Skin epidermis (tissue), 12 donors: ENCODE results near the gene SEC14L5.
A peak's percentile ranks its signal among the peaks of the same experiment; 100 is the strongest.
"Not testable (repeated sequence)": the region's sequence is repeated elsewhere in the genome, so short reads cannot be mapped to it uniquely, and the experiment has no call there.

Source experiments
- H3K27ac ChIP-seq, 21 experiments: fragments of 200-600 bp; sonication (generic) in 11 of 21; one replicate each; pipeline ENCODE4 v1.5.0; 2020; ENCODE audit warnings: mild to moderate bottlenecking in 3 of 21, inconsistent platforms in 2 of 21, moderate library complexity in 2 of 21
- H3K4me3 ChIP-seq, 7 experiments: fragments of 200-600 bp; sonication (generic) in 2 of 7; one replicate each; pipeline ENCODE4 v1.5.0; 2020; ENCODE audit warnings: inconsistent platforms in 2 of 7, mild to moderate bottlenecking in 2 of 7, moderate library complexity in 1 of 7

Gene SEC14L5

DNA sequence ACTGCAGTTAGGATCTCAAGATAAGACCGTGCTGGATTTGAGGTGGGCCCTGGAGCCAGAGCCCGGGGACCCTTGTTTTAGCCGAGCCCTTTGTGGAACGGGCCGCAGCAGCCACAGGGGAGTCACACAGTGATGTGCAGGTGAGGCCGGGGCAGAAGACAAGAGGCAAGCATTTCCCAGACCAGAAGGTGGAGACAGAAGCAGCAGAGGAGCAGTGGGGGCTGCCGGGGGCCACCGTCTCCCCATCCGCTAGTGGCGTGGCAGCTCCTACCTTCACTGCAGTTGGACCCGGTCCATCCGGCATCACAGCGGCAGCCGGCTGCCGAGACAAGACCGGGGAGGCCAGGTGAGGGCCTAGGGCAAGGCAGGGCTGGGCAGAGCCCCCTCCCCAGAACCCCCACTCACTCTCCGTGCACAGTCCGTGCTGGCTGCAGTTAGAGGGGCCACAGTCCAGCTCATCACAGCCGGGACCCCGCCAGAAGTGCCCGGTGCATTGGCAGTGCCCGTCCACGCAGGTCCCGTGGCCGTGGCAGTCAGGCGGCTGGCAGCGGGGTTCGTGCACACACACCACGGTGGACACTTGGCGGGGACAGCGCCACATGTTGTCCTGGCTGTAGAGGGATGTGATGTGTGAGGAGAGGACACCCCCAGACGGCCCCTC lies 69.6 kb downstream of the SEC14L5 start:
- Histone ChIP-seq H3K27ac (no peak overlapping the region), H3K4me3 (no peak overlapping the region)

DNA sequence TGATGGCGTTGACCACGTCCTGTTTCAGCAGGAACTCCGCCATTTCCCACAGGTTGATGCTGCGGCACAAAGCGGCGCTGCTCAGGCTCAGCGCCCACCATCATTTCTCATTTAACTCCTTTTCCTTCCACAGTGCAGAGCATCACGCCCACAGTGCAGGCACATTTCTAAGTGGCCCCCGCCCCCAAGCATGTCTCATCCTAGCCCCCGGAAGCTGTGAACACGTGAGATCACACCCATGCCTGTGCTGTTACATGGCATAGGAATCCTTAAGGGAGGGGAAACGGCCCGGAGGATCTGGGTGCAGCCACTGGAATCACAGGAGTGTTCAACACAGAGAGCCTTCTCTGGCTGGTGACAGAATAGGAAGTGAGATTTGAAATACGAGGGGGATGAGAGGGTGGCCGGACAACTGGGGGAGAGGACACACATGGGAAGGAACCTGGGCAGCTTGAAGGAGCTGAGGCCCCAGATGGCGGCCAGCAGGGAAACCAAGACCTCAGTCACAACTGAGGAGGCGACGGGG lies 70.9 kb downstream of the SEC14L5 start:
- H3K27ac ChIP-seq, result no peak overlapping the region

DNA sequence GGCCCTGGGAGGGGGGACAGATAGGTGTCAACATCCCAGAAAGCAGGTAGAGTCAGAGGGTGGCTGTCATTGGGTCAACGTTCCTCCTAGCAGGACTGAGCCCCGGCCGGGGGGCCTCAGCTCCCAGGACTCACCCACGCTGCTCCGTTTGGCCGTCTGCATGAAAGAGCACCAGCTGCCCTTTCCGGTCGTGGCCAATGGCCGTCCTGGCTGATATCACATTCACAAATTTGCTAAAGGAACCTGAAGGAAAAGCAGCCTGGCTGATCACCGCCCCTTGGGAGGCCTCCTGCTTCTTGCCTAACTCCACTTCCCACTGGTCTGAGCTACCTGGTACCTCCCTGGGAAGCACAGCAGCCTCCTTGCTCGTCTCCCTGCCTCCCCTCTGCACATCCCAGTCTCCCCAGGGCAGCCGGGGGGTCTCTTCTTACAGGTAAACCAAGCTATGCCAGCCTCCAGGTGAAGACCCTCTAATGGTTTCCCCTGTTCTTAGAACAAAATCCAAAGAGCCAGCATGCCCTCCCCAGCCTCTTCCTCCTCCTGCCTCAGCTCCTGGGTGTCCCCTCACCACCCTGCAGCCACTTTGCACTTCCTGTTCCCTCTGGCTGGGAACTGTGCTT lies 72.2 kb downstream of the SEC14L5 start:
- no peak overlapping the region for H3K27ac ChIP-seq
- no peak overlapping the region for H3K4me3 ChIP-seq

More for the DNA sequence above, 70.9 kb downstream of the SEC14L5 start:
- H3K4me3 ChIP-seq, result no peak overlapping the region

DNA sequence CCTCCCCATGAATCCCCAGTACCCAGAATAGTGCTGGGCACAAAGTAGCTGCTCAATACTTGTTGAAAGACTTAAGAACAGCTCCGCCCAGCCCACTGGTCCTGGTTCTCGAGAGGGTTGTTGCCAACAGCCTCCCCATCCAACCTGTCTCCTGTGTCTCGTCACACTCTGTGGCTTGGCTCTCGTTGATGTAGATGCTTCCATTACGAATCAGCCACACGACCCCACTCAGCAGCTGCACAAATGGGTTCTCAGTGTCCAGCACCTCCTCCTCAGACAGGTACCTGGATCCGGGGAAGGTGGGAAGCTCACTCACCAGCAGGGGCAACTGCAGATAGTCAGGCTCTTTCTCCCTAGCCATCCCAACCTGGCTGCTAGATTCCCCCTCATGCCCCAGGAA lies 73.5 kb downstream of the SEC14L5 start:
- no peak overlapping the region for H3K4me3 ChIP-seq
- H3K27ac ChIP-seq, result no peak overlapping the region

DNA sequence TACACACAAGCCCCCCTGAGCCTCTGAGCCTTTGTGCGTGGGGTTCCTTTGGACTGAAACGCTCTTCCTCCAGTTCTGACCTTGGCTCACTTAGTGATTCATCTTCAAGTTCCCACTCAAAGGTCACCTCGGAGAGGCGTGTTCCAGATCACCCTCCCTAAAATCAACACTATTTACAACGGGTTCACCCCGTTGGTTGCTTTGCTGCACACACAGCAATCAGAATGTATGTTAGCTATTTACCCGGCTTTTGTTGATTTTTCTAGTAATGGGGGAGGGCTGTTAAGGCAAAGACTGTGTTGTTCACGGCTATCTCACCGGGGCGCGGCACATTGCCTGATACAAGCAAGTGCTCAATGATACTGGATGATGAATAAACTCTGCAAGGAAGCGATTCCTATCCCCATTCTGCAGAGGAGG lies 74.6 kb downstream of the SEC14L5 start:
- H3K27ac ChIP-seq, result peak overlapping the region in 10 of 21 experiments; percentile 52 to 83 (median 66)
- H3K4me3 ChIP-seq, result peak overlapping the region; percentile 53 to 98 (median 91)

DNA sequence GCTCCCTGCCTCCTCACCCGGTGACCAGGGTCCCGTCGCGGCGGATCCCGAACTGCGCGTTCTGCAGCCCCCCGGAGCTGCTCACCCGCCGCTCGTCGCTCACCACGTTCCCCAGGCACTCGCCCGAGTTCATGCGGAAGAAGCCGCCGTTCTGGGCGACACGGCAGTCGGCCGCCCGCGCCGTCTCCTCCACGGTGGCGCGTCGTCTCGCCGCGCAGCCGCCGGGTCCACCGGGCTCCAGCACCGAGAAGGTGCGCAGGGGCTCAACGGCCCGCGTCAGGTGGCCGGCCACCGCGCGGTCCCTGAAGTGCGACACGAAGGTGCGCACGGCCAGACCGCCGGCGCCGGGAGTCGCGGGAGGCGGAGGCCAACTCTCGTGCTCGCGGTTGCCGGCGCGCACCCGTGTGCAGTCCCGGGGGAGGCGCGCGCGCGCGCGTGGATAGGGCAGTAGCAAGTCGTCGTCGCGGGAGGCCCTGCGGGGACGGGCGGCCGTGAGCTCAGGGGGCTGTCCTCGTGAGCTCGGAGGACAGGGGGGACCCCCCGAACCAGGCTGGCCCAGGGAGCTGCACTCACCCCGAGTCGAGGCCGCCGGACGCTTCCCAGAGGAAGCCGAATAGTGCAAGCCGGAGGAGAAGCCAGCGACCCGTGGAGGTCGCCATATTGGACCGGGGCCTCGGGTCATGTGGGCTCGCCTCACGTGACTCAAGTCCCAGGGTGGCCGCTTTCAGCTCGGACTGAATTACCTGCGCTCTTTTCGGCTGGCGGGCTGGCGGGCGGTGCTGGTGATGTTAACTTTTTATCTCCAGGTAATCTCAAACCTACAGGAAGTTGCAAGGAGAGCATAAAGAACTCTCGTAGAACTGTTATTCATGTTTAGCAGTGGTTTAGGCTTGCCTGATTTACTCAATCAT lies 75.4 kb downstream of the SEC14L5 start, which contains the start of gene NAGPA:
NAGPA (minus strand) TSS at position 680 of the 911 bp plus-strand sequence; CDS start at position 659, 21 bp downstream.
- Histone ChIP-seq H3K27ac (peak within 1 kb of the TSS; percentile 1 to 87 (median 78)), H3K4me3 (peak within 1 kb of the TSS; percentile 53 to 98 (median 91))

DNA sequence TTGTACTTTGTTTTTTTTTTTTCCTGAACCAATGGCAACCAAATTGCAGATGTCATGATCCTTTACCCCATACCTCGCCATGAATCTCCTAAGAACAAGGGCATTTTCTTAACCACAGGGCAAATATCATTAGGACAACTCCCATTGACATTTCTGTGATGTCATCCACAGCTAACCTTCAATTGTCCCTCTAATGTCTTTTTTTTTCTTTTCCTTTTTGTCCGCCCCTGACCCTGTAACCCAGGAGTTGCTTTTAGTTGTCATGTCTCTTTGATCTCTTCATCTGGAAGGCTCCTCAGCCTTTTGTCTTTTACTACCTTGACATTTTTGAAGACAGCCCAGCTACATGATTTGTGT lies 76.0 kb downstream of the SEC14L5 start:
- H3K4me3 ChIP-seq, result peak overlapping the region; percentile 53 to 98 (median 91)
- peak overlapping the region in 20 of 21 experiments; percentile 2 to 87 (median 78) for H3K27ac ChIP-seq

DNA sequence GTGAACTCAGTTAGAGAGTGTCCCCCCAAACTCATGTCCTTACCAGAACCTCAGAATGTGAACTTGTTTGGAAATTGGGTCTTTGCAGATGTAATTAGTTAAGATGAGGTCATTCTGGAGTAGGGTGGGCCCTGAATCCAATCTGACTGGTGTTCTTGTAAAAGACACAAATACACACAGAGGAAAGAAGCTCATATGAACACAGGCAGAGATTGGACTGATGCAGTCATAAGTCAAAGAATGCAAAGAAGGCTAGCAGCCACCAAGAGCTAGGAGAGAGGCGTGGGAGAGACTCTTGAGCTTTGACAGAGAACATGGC lies 77.7 kb downstream of the SEC14L5 start:
- Histone ChIP-seq H3K27ac (no peak overlapping the region), H3K4me3 (no peak overlapping the region)

DNA sequence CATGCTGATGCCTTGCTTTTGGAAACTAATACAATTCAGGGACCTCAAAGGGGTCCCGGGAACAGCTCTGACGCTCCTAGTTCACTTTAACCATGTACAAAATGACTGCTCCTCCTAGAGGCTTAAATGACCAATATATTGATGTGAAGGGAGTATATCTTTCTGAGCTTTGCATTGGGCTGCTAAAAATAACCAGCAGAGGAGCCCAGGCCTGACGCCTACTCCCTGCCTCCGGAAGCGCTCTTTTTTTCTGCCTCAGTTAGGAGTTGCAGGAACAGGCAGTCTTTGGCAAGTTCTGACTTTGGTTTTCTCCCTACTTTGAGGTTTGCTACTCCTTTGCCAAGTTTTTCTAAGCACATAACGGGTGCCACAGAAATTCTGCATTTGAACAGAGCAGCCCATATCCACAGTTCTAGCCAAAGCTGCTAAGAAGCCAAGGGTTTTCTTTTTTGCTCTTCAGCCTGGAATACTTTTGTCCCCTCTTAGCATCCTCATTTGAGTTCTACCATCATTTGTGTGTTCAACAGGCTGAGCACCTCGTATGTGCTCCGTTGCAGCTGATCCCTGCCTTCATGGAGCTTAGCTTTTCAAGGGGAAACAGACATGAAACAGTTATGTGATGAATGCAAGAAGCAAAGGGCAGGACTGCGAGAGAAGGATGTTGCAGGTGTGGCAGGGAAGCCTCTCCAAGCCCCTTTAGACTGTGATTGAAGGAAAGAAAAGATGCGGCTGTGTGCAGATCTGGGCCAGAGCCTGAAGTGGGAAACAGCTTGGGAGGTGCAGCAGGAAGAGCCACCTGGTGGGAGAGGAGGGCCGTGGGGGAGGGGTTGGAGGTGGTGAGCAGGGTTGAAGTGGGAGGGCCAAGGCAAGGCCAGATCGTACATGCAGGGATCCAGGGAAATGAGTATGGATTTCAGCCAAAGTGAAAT lies 78.4 kb downstream of the SEC14L5 start:
- Histone ChIP-seq H3K27ac (no peak overlapping the region), H3K4me3 (no peak overlapping the region)

DNA sequence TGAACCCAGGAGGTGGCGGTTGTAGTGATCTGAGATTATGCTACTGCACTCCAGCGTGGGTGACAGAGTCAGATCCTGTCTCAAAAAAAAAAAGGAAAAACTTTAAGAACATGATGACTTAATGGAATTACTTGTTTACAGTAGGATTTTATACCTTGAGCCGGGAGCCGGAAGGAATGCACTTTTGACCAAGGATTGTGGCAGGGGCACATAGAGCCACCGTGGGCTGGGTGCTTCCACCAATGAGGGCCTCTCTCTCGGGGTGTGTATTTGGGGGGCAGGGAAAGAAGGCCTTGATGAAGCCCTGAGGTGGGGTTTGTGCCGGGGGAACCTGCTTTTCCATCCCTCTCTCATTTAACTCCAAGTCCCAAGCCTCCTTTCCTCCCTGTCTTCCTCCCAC lies 82.3 kb downstream of the SEC14L5 start:
- H3K4me3 ChIP-seq, result no peak overlapping the region

DNA sequence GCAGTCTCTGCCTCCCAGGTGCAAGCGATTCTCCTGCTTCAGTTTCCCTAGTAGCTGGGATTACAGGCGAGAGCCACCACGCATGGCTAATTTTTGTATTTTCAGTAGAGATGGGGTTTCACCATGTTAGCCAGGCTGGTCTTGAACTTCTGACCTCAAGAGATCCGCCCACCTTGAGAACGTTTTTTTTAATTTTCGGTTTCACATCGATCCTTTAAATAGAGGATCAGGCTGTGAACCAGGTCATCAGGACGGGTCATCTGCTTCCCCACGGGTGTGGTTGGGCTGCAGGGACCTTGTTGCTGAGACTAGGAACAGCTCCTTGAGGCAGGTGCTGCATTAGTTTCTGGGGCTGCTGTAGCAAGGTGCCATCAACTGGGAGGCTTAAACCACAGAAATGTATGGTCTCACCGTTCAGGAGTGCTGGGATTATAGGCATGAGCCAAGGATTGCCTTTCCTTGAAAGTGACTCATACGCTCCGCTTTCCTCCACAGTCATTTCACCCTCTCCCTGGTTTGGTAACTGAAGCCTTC lies 83.5 kb downstream of the SEC14L5 start:
- H3K4me3 ChIP-seq, result no peak overlapping the region
- no peak overlapping the region for H3K27ac ChIP-seq

More for the DNA sequence above, 82.3 kb downstream of the SEC14L5 start:
- no peak overlapping the region for H3K27ac ChIP-seq

DNA sequence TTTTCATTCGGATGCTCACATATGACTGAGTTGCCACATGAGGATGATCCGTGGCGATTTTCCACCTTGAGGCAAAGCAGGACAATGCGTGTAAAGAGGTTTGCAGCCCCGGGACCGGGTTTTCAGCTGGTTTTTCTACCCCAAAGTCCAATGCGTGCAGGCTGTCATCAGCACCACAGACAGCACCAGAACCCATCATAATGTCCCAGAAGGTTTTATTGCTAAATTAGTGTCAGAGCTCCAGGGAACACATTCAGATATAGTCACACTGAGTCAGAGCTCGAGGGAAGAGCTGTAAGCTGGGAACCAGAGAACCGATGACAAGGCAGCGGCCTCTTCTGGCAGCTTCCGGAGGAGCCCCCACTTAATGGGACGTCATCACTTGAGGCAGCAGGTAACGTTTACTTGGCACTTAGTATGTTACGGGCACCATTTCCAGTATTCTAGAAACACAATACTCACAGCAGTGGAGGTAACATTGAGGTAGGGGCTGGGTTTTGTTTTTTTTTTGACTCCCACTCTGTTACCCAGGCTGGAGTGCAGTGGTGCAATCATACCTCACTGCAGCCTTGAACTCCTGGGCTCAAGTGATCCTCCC lies 84.5 kb downstream of the SEC14L5 start:
- Histone ChIP-seq H3K4me3 (no peak overlapping the region), H3K27ac (no peak overlapping the region)

DNA sequence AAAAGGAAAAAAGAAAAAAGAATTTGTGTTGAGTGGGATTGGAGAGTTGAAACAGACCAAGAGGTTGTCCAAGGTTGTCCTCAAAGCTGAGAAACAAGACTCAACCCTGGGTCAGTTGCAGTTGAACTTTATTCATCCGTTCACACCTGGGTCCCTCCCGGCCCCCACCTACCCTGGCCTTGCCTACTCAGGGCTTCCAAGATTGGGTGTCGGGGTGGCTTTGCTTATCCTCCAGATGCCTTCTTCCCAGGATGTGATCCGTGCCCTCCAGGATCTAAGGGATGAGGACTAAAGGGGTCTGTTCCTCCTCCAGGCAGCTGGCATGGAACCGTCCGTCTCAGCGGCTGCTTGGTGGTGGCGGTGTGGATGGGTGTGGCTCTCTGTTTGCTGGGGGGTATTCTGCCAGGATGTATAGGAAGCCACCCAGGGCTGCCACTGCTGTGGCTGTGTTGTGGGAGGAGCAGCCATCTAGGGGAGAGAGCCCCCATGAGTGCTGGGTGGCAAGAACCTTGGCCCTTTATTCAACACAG lies 85.9 kb downstream of the SEC14L5 start:
- Histone ChIP-seq H3K4me3 (no peak overlapping the region), H3K27ac (no peak overlapping the region)

DNA sequence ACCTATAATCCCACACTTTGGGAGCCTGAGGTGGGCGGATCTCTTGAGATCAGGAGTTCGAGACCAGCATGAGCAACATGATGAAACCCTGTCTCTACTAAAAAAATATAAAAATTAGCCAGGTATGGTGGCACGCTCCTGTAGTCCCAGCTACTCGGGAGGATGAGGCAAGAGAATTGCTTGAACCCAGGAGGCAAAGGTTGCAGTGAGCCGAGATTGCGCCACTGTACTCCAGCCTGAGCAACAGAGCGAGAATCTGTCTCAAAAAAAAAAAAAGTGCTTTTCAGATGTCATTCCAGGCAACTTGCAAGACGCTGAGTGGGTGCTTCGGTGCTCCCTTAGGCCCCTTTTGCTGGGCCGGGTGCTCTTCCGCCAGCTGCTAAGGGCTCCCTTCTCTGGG lies 86.5 kb downstream of the SEC14L5 start:
- H3K4me3 ChIP-seq, H3K27ac ChIP-seq: not testable (repeated sequence)

DNA sequence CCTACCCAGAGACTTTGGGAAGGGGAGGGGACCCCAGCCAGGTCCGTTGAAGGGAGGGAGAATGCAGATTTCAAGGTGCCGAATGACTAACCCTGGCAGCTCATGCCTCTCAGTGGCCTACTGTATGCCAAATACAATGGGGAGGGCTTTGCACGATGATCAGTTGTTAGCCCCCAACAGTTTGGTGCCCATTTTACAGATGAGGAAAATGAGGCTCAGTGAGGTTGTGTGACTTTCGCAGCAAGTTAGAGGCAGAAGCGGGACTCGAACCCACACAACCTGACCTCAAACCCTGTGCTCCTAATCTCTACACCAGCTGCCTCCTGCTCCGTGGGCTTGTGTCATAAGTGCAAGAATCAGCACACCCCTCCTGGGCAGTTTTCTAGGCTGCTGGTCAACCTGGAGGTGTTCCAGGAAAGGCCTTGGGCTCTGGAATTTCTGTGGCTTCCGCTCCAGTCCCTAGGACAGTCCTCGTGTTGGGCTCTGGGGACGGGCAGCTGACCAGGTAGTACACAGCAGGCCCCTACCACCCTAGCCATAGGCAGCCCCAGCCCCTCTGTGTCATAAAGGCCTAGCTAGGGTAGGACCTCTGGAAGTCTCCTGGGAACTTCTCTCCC lies 87.5 kb downstream of the SEC14L5 start:
- Histone ChIP-seq H3K27ac (no peak overlapping the region), H3K4me3 (no peak overlapping the region)

DNA sequence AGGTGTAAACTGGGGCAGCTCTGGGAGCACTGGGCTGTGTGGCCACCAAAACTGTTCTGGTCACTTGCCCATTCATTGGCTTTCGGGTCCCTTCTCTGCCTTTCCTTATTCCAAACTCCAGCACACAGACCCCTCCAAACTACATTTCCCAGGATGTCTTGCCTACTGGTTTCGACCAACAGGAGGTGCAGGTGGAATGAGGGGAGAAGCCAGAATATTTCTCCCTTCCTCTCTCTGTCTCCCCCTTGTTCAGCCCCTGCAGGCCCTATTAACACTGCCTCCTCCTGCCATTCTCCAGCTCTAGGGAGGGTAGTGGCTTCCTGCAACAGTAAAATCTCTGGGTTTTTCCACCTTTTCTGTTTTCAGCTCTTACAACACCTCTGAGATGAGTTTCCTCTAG lies 88.8 kb downstream of the SEC14L5 start:
- no peak overlapping the region for H3K4me3 ChIP-seq
- no peak overlapping the region for H3K27ac ChIP-seq

DNA sequence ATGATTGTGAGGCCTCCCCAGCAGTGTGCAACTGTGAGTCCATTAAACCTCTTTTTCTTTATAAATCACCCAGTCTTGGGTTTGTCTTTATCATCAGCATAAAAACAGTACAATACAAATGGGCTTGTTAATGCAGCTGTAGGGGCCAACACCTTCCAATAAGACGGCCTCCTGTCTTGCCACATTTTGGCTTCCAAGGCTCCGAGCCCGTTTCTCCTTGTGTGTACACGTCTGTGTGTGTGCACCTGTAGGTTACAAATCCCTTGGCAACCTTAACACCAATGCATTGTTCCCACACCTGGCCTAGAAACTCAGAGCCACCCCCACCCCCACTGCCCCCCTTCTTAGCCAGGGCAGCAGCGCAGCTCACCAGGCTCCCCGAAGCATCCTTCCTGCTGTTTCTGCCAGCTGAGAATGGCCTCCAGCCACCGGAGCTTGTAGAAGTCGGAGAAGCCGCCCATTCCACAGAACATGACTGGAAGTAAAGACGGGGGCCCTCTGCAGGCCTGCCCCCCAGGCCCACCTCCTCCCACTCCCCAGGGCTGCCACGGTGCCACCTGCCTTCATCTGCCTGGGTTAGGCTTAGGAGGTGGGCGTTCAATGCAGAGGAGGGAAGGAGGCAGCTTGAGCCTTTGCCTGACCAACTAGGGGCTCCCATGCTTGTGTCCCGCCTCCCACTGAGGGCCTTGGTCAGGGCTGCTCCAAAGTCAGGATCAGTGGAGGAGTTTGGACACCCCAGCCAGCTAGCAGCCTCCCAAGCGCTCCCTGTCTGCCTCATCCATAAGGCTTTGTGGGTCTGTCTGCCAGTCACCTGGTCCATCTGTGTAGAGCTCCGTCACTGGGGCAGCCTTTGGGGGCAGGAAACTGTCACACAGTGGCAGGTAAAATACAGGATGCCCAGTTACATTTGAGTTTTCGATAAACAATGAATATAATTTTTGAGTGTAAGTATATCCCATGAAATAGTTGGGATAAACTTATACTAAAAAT lies 97.0 kb downstream of the SEC14L5 start:
- Histone ChIP-seq H3K27ac (no peak overlapping the region), H3K4me3 (no peak overlapping the region)
